Left lung (tissue), 10 donors: Measurements from ENCODE around the gene BPNT1. TPM values are rescaled to one million over a fixed set of nuclear protein-coding genes. Genes with fewer than 3 reads are reported as not detected.
A peak's percentile ranks its signal among the peaks of the same experiment; 100 is the strongest.

Experiments
- ATAC-seq: fragments of 200-7000 bp; cut with Tn5 transposase; one replicate; pipeline ENCODE4 v1.9.1; 2020; ENCODE audit warnings: moderate library complexity
- DNase-seq, 4 donors: peaks; one replicate each; pipeline ENCODE4 v3.0.0-alpha.2; 2013 to 2020
- H3K27ac ChIP-seq, 2 donors: fragments of 200-600 bp; sonication (generic) in 1 of 2; one replicate each; pipeline versions ENCODE4 v1.5.0 to v1.8.0; 2020 to 2021
- H3K27me3 ChIP-seq, 2 donors: fragments of 200-600 bp; sonication (generic) in 1 of 2; one replicate each; pipeline versions ENCODE4 v1.5.0 to v1.8.0; 2020 to 2021
- H3K36me3 ChIP-seq, 2 donors: fragments of 200-600 bp; sonication (generic) in 1 of 2; one replicate each; pipeline versions ENCODE4 v1.5.0 to v1.8.0; 2020 to 2021
- H3K4me1 ChIP-seq, 2 donors: fragments of 200-600 bp; one replicate each; pipeline ENCODE4 v1.8.0; 2021
- H3K4me3 ChIP-seq, 2 donors: fragments of 200-600 bp; sonication (generic) in 1 of 2; one replicate each; pipeline versions ENCODE4 v1.5.0 to v1.8.0; 2020 to 2021; ENCODE audit warnings: mild to moderate bottlenecking in 1 of 2
- H3K9me3 ChIP-seq, 2 donors: fragments of 200-600 bp; sonication (generic) in 1 of 2; one replicate each; pipeline versions ENCODE4 v1.5.0 to v1.8.0; 2020 to 2021
- intact Hi-C, 2 donors: fragments of 100-400 bp; cut with DNase I; formaldehyde crosslinking; loops; one replicate each; pipeline versions ENCODE4 v1.11.2 to v1.14.2; 2022
- polyA plus RNA-seq, 6 donors: library from polyadenylated mRNA; unstranded; fragments of 120-200 nt; gene quantifications; one replicate each; pipeline ENCODE4 v1.2.1, GENCODE V29; 2013; ENCODE audit not compliant: insufficient read length in 6 of 6
- total RNA-seq, 2 donors: library from RNA; stranded (reverse); fragmentation: NEBNext Ultra II Directional; extraction: Animal tissue kit (Norgen Biotek cat#: 25700); gene quantifications; one replicate each; pipeline ENCODE4 v1.2.1, GENCODE V29; 2021
- TF ChIP-seq, protein P1 (sequence below), 2 donors: fragments of 200-600 bp; sonication (generic) in 1 of 2; IDR thresholded peaks; one replicate each; pipeline versions ENCODE4 v1.5.0 to v1.8.0; 2021; ENCODE audit warnings: antibody characterized with exemption in 2 of 2
- donor health status: DM: no; HTN: yes; CAD: no.
- donor health status: DM: no; HTN: no; CAD: no.

The BPNT1 gene
- total and polyA plus RNA-seq, 8 donors: 23.9 to 49.9 (median 43.3) TPM

DNA sequence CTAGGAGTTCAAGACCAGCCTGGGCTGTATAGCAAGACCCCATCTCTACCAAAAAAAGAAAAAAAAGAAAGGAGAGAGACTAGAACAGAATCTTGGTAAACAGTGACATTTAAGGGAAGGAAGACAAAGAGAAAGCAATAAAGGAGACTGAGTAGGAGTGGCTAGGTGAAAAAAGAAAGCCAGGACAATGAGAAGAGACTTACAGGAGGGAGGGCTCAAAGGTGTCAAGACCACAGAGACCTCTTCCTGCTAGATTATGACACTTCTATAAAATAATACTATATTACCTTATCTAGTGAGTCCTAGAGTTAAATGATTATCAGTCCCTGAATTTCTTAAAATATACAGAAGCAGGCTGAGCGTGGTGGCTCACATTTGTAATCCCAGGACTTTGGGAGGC, 33.2 kb downstream of the BPNT1 start:
- H3K4me1 ChIP-seq: no peaks in the 10 kb centered on the region
- H3K36me3 ChIP-seq: peaks cover 0 to 30% of the 10 kb centered on the region in 2 donors

DNA sequence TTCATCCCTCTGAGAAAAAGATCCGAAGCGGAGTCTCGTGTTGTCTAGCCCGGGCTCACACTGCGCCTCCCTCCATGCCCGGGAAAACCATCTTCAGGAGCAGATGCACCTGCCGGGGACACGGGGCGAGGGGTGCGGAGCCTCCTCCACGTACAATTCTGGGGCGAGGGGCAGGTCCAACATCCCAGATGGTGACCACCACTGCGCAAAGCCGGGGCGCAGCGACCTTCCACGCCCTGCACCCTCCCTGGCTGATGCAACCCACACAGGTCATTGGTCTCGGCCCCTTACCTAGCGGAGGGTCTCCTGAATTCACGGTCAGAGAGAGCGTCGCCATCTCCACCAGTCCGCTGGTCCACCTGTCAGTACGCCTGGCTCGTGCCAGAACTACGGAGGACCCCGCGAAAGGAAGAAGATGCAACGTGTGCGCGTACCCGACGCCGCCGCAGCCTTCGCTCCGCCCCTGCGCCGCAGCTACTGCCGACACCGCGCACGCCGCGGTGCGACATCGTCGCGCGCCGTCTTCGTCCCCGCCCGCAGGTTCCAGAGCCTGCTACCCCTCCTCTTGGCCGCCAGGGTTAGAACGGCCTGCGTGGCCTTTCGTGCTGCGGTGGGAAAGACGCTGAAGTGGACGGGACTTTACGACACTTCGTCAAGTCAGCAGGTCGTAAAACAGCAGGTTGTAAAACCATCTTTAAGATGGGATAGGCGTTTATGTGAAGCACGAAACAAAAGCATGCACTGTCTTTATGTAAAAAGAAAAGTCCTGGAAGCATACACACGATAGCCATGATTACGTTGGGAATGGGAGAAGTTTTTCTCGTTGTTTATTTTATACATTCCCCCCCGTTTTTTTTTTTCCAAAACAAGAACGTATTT, 43.3 kb downstream of the BPNT1 start, which contains the start of gene EPRS1:
Gene EPRS1 (minus strand): TSS at position 454 of the 879 bp plus-strand sequence. CDS start 117 bp downstream, at position 337.
- Histone ChIP-seq H3K36me3 (peaks cover 0 to 8% of the 10 kb centered on the region in 2 donors), H3K27me3 (no peaks in the 10 kb centered on the region), H3K4me3 (peak within 1 kb of the TSS; percentile 88 to 91), H3K4me1 (peaks cover 9 to 27% of the 10 kb centered on the region in 2 donors), H3K9me3 (no peaks in the 10 kb centered on the region), H3K27ac (peak within 1 kb of the TSS; percentile 77 to 88)
- intact Hi-C loops: no loop called here
- TF ChIP-seq, protein P1, sequence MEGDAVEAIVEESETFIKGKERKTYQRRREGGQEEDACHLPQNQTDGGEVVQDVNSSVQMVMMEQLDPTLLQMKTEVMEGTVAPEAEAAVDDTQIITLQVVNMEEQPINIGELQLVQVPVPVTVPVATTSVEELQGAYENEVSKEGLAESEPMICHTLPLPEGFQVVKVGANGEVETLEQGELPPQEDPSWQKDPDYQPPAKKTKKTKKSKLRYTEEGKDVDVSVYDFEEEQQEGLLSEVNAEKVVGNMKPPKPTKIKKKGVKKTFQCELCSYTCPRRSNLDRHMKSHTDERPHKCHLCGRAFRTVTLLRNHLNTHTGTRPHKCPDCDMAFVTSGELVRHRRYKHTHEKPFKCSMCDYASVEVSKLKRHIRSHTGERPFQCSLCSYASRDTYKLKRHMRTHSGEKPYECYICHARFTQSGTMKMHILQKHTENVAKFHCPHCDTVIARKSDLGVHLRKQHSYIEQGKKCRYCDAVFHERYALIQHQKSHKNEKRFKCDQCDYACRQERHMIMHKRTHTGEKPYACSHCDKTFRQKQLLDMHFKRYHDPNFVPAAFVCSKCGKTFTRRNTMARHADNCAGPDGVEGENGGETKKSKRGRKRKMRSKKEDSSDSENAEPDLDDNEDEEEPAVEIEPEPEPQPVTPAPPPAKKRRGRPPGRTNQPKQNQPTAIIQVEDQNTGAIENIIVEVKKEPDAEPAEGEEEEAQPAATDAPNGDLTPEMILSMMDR (IDR thresholded peaks at IDR 0.05): peak; percentile 55 to 94
- peak; percentile 100 for ATAC-seq
- peak; percentile 89 to 98 (median 96) for DNase-seq

More for the DNA sequence above, 33.2 kb downstream of the BPNT1 start:
- ATAC-seq: no peak
- no peaks in the 10 kb centered on the region for H3K27me3 ChIP-seq
- intact Hi-C loops: no loop called here
- no peak for DNase-seq
- H3K27ac ChIP-seq: no peak overlapping the region
- H3K4me3 ChIP-seq: no peak overlapping the region
- TF ChIP-seq, protein P1 (IDR thresholded peaks at IDR 0.05): no peak
- no peaks in the 10 kb centered on the region for H3K9me3 ChIP-seq

DNA sequence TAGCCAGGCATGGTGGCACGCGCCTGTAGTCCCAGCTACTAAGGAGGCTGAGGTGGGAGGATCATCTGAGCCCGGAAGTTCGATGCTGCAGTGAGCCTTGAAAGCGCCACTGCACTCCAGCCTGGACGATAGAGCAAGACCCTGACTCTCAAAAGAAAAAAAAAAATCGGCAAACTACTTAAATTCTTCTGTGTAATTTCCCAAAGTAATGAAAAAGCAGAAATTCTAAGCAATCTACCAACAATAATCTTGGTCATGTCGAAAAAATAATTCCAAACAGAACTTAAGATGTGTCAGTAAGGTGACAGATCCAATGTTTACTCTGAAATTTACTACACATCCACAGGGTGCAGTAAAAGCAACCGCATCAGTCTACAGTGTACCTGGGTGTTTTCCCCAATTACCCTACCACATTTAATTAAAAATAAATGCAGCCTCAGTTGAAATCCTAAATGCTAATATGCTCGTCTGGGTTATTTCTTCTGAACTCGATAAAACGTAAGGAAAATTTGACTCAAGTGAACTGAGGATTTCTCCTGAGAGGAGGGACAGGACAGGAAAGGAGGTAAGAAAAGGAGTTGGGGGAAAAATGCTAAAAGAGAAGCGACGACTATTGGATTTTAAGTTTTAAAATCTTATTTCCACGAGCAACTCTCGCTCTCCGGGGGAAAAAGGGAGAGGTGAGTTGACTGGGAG, 44.1 kb downstream of the BPNT1 start:
- Histone ChIP-seq H3K4me3 (peak overlapping the region; percentile 88 to 91), H3K27me3 (no peaks in the 10 kb centered on the region), H3K9me3 (no peaks in the 10 kb centered on the region), H3K36me3 (peaks cover 0 to 14% of the 10 kb centered on the region in 2 donors), H3K27ac (peak overlapping the region; percentile 77 to 88), H3K4me1 (peaks cover 9 to 27% of the 10 kb centered on the region in 2 donors)
- DNase-seq: peak in 1 of 4 donors; percentile 3
- intact Hi-C loops: no loop called here
- TF ChIP-seq, protein P1 (IDR thresholded peaks at IDR 0.05): no peak
- ATAC-seq: peak; percentile 36

DNA sequence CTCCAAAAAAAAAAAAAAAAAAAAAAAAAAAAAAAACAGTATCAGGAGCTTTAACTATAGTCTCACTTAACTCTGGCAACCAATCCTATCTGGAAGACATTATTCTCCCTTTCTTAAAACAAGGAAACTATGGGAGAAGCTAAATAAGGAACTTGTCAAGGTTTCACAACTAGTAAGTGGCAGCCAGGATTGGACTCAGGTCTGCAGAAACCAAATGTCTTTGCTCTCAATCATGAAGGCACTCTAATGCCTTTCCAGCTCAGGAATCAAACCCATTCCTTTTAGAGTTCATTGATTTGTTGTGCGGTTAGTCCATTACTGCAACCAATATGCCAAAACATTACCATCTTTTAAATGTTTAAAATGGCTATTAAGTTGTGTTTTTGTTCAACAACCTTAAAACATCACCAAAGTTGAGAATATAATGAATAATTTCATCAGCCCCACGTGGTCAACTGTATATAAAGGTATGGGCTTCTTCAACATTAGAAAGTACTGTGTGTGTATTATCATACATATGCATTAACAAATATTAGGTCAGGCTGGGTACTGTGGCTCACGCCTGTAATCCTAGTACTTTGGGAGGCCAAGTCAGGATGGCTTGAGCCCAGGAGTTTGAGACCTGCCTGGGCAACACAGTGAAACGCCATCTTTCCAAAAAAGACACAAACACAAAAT, 44.8 kb downstream of the BPNT1 start:
- H3K27ac ChIP-seq: no peak overlapping the region
- ATAC-seq (no peak), DNase-seq (no peak)
- peaks cover 0 to 21% of the 10 kb centered on the region in 2 donors for H3K36me3 ChIP-seq
- H3K9me3 ChIP-seq: no peaks in the 10 kb centered on the region
- peak overlapping the region in 1 of 2 donors; percentile 91 for H3K4me3 ChIP-seq
- H3K4me1 ChIP-seq: peaks cover 9 to 27% of the 10 kb centered on the region in 2 donors
- intact Hi-C loops: no loop called here
- TF ChIP-seq, protein P1 (IDR thresholded peaks at IDR 0.05): no peak
- no peaks in the 10 kb centered on the region for H3K27me3 ChIP-seq
